Islet of Langerhans (tissue), 1 donor: ENCODE results near the gene CDKN2C.
"Not testable (repeated sequence)": the region's sequence is repeated elsewhere in the genome, so short reads cannot be mapped to it uniquely, and the experiment has no call there.

Experiments used
- FAIRE-seq: peaks from one replicate; lab custom pipeline; 2011; peaks lifted over from hg19 to GRCh38; lab: Jason Lieb, UNC

The CDKN2C gene

DNA sequence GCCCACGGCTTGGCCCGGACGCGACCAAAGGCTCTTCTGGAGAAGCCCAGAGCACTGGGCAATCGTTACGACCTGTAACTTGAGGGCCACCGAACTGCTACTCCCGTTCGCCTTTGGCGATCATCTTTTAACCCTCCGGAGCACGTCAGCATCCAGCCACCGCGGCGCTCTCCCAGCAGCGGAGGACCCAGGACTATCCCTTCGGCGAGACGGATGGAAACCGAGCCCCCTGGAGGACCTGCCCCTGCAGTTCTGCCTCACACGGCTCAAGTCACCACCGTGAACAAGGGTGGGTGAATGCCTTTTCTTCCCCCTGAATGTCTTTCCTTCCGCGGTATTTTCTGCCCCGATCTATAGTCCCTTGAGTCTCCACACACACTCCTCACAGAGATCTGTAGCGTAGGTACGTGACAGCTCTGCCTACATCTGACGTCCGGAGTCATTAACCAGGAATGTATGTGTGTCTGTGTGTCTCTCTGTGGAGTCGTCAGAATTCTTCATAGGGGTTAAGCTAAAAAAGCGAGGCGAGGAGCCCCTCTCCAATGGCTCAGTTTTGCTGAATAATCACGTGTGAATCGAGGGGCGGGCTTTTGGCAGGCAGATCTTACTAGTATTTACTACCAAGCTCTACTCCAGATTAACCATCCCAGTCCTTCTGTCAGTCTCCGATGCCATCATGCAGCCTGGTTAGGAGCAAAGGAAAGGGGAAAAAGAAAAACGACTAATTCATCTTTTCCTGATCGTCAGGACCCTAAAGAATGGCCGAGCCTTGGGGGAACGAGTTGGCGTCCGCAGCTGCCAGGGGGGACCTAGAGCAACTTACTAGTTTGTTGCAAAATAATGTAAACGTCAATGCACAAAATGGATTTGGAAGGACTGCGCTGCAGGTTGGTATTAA is at the start of gene CDKN2C:
Gene CDKN2C, plus strand, starts transcription at position 635 of the 898 bp plus-strand sequence. Its CDS starts 124 bp downstream, at position 759.
- no peak for FAIRE-seq

- no peak for FAIRE-seq
Measured at GRCh38 chr1:50920409-50920808, 49.6 kb upstream of the CDKN2C start.

DNA sequence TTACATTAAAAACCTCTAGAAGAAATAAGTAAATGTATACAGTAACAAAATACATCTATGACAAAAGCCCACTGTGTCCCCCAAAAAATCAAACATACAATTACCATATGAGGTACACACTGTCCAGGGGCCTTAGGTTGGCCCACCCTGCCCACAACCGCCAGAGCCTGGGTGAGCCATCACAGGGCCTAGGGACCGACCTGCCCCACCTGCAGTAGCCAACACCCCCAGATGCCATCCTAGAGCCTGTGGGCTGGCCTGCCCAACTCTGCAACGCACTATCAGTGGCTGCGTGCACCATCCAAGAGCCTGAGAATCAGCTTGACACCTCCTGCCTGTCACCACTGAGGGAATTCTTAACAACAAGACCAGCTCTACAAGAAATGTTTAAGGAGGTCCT is 49.0 kb upstream of the CDKN2C start:
- FAIRE-seq: no peak

GRCh38 chr1:50923564-50923963 is 46.5 kb upstream of the CDKN2C start:
- FAIRE-seq: no peak

DNA sequence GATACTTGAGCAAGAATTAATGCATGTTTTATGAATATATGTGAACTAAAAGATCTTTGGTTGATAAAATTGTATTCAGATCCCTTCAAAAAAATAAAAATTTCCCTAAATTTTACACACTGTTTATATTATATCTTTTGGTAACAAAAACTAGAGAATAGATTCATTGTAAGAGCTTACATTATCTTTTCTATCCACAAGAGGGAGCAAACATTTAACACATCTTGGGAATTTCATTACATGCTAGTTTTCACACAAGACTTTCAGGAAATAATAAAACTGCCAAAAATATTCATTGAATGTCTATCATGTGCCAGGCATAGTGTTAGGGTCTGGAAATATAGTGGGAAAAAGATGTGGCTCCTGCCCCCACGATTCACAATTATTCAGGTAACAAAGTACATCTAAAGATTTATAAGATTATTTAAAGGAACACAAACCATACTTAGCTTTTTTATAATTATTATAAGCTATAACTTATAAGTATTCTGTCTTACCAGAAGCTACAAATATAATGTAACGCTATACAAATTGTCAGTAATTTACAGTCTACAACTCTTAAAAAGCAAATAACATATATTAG is 40.6 kb upstream of the CDKN2C start:
- peak; percentile 97 for FAIRE-seq

GRCh38 chr1:50930193-50930592 is 39.9 kb upstream of the CDKN2C start:
- no peak for FAIRE-seq

DNA sequence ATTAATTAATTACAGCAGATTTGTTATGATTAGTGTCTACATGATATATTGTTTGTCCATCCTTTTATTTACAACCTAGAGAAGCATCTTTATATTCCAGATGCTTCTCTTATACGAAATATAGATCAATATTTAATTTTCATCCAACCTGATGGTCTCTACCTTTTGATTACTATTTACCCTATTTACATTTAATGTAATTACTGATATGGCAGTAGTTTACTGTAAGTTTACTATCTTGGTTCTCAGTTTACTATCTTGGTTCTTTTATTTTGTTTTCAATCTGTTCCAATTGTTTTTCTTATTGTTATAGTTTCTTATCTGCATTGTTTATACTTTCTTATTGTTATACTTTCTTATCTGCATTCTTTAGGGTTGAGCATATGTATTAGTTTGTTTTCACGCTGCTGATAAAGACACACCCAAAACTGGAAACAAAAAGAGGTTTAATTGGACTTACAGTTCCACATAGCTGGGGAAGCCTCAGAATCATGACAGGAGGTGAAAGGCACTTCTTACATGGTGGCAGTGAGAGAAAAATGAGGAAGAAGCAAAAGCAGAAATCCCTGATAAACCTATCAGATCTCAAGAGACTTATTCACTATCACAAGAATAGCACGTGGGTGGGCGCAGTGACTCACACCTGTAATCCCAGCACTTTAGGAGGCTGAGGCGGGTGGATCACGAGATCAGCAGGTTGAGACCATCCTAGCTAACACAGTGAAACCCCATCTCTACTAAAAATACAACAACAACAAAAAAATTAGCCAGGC is 38.9 kb upstream of the CDKN2C start:
- no peak for FAIRE-seq

DNA sequence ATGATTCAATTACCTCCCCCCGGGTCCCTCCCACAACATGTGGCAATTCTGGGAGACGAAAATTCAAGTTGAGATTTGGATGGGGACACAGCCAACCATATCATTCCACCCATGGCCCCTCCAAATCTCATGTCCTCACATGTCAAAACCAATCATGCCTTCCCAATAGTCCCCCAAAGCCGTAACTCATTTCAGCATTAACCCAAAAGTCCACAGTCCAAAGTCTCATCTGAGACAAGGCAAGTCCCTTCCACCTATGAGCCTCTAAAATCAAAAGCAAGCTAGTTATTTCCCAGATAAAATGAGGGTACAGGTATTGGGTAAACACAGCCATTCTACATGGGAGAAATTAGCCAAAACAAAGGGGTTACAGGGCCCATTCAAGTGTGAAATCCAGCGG is 38.0 kb upstream of the CDKN2C start:
- not testable (repeated sequence) for FAIRE-seq

DNA sequence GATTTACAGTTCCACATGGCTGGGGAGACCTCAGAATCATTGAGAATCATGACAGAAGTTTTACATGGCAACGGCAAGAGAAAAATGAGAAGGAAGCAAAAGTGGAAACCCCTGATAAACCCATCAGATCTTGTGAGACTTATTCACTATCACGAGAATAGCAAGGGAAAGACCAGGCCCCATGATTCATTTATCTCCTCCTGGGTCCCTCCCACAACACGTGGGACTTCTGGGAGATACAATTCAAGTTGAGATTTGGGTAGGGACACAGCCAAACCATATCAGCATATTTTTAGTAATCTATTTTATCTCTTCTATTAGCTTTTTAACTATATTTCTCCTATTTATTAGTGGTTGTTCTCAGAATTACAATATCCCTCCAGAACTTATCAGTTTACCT is 36.3 kb upstream of the CDKN2C start:
- not testable (repeated sequence) for FAIRE-seq

DNA sequence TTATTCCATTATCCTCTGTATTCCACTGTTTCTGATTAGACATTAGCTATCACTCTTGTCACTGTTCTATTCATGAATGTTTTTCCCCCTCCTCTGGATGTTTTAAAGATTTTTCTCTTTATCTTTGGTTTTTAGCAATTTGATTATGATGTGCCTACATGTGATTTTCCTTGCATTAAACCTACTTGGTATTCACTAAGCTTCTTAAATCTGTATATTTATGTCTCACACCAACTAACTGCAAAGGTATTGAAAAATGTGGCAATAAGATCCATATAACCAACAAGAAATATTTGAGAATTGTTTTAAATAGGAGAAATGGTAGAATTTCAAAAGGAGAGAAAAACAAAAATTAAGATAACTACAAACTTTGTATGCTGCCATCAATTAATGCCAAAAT is 35.2 kb upstream of the CDKN2C start:
- FAIRE-seq: no peak

DNA sequence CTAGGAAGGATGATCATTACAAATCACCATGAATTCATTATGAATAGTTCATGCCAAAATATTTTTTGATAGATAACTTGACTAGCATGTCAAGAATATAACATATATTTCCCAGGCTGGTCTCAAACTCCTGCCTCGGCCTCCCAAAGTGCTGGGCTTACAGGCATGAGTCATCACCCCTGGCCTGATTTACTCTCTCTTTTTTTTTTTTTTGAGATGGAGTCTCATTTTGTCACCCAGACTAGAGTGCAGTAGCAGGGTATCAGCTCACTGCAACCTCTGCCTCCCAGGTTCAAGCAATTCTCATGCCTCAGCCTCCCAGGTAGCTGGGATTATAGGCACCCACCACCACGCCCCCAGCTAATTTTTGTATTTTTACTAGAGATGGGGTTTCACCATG is 34.8 kb upstream of the CDKN2C start:
- FAIRE-seq: not testable (repeated sequence)

- no peak for FAIRE-seq
Measured at GRCh38 chr1:50936321-50936720, 33.7 kb upstream of the CDKN2C start.

DNA sequence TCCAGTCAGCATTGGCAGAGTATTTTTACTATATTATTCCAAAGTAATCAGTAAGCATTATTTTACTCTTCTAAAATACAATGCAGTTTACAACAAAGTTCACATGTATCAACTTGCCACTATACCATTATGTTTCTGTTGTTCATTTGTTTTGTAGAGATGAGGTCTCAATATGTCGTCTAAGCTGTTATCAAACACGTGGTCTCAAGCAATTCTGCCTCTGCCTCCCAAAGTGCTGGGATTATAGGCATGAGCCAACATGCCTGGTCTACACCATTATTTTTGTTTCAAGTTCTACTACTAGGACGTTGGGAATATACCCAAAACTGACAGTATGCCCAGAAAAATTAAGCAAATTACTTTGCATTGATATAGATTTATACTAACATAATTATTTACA is 29.8 kb upstream of the CDKN2C start:
- FAIRE-seq: no peak

DNA sequence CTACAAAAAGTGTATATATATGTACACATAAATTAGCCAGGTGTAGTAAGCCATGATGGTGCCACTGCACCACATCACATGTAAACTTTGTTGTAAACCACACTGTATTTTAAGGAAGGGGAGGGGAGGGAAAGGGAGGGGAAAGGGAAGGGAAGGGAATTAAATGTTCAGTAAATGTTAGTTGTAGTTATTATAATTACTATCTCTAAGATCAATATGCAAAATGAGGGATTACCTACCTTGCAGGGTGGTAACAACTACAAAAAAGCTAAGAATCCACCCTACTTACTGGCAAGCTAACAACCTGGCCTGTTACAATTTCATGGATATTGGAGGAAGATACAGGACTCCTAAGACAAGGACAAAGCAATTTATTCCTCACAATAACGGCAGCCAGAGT is 27.7 kb upstream of the CDKN2C start:
- no peak for FAIRE-seq

DNA sequence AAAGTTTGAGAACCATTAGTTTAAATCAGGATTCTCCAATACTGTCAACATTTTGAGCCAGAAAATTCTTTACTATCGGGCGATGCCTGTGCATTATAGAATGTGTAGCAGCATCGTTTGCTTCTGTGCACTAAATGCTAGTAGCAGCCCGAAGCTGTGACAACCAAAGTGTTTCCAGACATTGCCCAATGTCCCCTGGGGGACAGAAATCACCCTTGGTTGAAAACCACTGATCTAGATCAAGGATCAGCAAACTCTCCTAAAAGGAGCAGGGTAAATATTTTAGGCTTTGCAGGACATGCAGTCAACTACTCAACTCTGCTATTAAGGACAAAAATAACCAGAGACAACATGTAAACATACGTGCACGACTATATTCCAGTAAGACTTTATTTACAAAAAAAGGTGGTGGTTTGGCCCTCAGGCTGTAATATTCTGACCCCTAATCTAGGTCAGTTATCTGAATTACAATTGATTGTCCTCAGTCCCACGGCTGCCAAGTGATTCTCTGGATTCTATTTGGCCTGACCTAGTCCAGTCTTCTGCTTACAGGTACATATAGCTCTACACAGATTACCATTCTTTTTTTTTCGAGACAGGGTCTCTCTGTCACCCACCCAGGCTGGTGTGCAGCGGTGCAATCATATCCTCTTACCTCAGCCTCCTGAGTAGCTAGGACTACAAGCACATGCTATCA is 20.6 kb upstream of the CDKN2C start:
- FAIRE-seq: no peak

DNA sequence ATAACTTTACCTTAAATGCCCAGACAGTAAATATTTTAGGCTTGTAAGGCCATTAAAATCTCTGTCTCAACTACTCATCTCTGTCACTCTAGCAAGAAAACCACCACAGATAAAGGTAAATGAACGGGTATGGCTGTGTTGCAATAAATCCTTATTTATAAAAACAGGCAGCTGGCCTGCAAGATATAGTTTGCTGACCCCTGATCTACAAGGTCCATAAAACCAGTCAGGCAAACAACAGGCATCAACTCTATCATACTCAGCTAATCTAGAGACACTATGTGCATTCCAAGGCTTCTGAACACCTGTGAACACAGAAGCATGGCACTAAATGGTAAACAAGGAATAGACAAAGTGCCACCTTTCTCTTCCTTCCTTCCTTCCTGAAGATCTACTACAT is 19.6 kb upstream of the CDKN2C start:
- FAIRE-seq: no peak

DNA sequence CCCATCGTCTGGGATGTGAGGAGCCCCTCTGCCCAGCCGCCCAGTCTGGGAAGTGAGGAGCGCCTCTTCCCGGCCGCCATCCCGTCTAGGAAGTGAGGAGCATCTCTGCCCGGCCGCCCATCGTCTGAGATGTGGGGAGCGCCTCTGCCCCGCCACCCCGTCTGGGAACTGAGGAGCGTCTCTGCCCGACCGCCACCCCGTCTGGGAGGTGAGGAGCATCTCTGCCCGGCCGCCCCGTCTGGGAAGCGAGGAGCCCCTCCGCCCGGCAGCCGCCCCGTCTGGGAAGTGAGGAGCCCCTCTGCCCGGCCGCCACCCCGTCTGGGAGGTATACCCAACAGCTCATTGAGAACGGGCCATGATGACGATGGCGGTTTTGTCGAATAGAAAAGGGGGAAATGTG is 17.5 kb upstream of the CDKN2C start:
- not testable (repeated sequence) for FAIRE-seq

GRCh38 chr1:50955116-50955515 is 14.9 kb upstream of the CDKN2C start:
- FAIRE-seq: no peak

DNA sequence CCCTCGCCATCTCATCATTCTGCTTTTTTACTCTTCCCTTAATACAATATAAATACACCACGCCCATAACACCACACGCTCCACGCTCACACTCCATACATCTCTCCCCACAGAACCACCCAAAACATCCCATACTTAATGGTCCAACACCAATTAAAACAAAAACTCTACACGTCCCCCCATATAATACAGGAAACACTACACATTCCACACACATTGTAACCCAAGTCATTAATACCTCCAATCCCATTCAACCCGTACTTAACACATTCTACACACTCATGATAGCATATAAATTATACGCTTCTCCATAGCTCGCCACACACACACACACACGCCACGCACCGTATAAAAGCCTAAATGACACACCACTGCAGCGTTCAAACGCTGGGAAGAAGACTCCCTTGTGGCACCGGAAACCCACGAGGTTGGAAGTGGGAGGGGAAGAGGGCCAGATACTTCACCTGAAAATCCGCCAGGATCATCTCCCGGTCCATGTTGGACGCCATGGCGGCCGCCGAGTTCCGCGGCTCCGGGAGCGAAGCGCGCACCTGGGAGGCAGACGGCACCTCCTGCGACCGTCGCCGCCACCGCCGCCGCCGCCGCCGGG is 10.6 kb upstream of the CDKN2C start:
- no peak for FAIRE-seq

- FAIRE-seq: peak; percentile 88
Measured at GRCh38 chr1:50959913-50960844, 9.9 kb upstream of the CDKN2C start, which contains the start of gene FAF1. FAF1 (minus strand) TSS chr1:50960267; CDS start chr1:50959811, 456 bp downstream.

- FAIRE-seq: no peak
Measured at GRCh38 chr1:50964863-50965262, 5.2 kb upstream of the CDKN2C start.
